22Rv1 (cell line): ENCODE measurements around the gene ZFP42.

Source experiments
- H3K27ac ChIP-seq: fragments of 450-650 bp; 2 replicates; pipeline ENCODE4 v1.5.1; 2017
- CTCF ChIP-seq: fragments of 450-650 bp; IDR thresholded peaks from 2 replicates; pipeline ENCODE4 v1.5.1; 2017; ENCODE audit warnings: mild to moderate bottlenecking
- ZFX ChIP-seq: fragments of 450-650 bp; IDR thresholded peaks from 2 replicates; pipeline ENCODE4 v1.6.1; 2017; ENCODE audit warnings: antibody characterized with exemption, borderline replicate concordance

ZFP42 gene

DNA sequence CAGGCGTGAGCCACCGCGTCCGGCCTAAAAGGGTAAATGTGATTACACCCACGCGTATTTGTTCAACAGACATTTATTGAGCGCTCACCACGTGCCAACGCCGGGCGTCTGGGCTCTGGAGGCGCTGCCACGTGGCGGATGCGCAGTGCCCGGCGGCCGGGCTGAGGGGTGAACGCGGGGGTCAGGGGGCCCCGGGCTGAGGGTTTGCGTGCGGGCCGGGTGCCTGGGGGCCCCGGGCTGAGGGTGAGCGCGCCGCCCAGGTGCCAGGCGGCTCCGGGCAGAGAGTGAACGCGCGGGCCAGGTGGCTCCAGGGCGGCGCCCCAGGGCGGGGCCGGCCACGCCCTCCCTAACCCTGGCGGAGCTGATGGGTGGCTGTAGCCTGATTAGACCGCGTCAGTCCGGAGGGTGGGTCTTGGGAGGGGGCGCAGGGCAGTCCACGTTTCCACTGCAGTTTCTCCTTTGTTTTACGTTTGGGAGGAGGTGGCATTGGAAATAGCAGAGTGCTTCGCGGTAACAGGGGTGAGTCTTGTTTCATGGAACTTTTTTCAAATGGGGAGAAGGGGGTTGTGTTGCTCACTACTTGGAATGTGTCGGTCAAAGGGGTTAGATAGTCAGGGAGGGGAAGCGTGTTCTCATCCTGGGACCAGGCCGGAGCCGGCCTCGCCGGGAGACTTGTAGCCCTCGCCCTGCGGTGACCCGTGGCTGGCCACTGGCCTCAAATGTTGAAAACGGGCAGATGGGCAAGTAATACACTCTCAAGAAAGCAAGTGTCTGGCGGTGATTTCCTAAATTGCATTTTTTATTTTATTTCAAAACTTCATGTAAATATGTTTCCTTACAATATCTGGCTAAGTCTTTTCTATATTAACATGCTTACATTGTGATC is at the start of gene ZFP42:
Gene ZFP42 (plus strand): TSS at position 450 of the 886 bp plus-strand sequence. CDS start 7,037 bp downstream, outside the sequence.
- no peak for TF ChIP-seq CTCF
- TF ChIP-seq ZFX: no peak
- no peak within 1 kb of the TSS for H3K27ac ChIP-seq

DNA sequence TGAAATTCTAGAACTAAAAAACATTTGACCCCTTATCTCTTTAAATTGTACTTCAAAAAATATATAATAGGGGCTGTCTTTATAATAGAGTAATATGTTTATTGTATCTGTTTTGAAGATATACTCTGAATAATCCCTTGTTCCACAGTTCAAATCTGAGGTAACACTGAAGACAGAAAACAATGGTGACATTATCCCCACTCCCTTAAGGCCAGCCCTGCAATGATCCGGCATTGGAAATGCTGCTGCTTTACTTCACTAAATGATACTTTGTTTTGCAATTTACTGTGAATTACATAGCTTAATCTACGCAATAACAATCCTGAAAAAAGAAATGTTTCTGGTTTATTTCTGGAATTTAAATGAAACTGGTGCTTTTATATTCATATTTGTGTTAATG is 34.4 kb upstream of the ZFP42 start:
- TF ChIP-seq CTCF: no peak
- no peak for TF ChIP-seq ZFX
- H3K27ac ChIP-seq: no peak overlapping the region

- no peak overlapping the region for H3K27ac ChIP-seq
- no peak for TF ChIP-seq ZFX
- TF ChIP-seq CTCF: no peak
Measured at GRCh38 chr4:187961961-187962360, 33.6 kb upstream of the ZFP42 start.

GRCh38 chr4:187962926-187963325 is 32.6 kb upstream of the ZFP42 start:
- H3K27ac ChIP-seq: no peak overlapping the region
- TF ChIP-seq ZFX: no peak
- TF ChIP-seq CTCF: no peak

DNA sequence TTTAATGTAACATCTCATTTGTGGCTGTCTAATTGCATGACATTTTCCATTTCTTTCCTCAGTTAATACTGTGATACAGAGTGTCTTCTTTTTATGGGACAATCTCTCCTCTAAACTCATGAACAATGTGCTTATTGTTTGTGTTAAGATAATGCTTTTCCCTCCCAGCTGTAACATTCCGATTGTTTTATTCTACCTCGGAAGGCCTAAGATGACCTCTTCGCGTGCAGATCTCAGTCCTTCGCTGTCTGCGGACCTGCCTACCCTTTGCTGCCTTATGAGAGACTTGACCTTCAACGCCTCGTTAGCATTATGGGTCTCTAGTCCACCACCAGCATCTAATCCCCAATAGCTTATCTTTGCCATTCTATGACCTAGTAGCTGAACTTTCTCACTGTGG is 29.8 kb upstream of the ZFP42 start:
- H3K27ac ChIP-seq: no peak overlapping the region
- no peak for TF ChIP-seq ZFX
- no peak for TF ChIP-seq CTCF

- TF ChIP-seq ZFX (no peak), CTCF (no peak)
Measured at GRCh38 chr4:187972135-187972534, 23.4 kb upstream of the ZFP42 start.

DNA sequence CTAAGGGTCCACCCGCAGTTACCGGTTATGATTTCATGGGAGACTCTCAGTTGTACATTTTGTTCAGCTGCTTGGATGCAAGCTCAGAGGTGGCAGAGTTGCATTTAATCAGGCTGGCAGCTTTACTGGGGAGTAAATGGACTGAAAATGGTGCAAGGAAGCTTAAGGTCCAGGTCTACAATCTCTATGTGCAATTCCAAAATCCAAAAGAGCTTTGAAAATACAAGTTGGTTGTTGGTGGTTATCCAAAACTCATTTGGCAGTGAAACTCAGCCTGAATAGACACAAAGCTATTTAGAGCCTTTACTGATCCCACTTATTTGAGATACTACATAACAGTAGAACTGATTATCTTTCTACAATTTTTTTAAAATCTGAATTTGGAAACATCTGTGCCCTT is 11.8 kb upstream of the ZFP42 start:
- H3K27ac ChIP-seq: no peak overlapping the region
- no peak for TF ChIP-seq CTCF
- TF ChIP-seq ZFX: no peak

More at GRCh38 chr4:187972135-187972534, 23.4 kb upstream of the ZFP42 start:
- H3K27ac ChIP-seq: no peak overlapping the region
